Measurements from ENCODE around the gene SHH.

The SHH gene

DNA sequence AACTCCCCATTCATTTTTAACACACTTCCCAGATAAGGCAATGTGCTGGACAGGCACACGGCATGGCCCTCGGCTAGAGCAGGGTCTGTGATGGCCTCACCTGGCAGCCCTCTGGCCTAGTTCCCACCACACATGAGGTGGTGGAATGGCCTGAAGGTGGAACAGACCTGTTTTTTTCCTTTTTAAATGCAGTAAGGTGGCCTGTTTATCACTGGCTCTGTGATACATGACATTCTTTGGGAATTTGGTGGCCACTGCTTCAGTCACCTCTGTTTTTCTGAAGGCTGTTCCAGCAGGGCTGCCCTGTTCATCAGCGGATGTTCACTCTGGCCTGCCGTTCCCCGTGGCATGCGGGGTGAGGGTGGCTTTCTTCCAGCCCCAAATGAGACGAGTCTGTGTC is 36.6 kb downstream of the SHH start:
- ATAC-seq: no peak

DNA sequence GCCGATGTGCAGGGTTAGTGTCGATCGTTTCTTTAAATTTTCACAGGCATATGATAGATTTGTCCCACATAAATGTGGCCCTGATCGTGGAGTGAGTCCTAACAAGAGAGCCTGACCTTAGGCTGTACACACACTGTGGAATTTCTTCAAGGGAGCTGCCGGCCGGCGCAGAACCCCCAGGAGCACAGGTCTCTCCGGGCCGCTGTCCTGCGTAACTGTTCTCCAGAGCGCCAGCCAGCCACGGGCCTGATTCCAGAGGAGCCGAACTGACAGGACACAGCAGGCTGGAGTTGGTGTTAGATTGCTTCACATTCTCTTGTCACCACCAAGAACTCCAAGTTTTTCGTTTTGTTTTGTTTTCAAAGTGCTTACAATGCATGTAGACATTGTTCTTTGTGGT is 37.3 kb downstream of the SHH start:
- ATAC-seq: no peak
- TF ChIP-seq, protein P1, sequence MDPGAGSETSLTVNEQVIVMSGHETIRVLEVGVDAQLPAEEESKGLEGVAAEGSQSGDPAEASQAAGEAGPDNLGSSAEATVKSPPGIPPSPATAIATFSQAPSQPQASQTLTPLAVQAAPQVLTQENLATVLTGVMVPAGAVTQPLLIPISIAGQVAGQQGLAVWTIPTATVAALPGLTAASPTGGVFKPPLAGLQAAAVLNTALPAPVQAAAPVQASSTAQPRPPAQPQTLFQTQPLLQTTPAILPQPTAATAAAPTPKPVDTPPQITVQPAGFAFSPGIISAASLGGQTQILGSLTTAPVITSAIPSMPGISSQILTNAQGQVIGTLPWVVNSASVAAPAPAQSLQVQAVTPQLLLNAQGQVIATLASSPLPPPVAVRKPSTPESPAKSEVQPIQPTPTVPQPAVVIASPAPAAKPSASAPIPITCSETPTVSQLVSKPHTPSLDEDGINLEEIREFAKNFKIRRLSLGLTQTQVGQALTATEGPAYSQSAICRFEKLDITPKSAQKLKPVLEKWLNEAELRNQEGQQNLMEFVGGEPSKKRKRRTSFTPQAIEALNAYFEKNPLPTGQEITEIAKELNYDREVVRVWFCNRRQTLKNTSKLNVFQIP (CRISPR knock-in tag; IDR thresholded peaks at IDR 0.05; ENCODE audit: borderline replicate concordance, low read depth): no peak
- TF ChIP-seq, protein P2, sequence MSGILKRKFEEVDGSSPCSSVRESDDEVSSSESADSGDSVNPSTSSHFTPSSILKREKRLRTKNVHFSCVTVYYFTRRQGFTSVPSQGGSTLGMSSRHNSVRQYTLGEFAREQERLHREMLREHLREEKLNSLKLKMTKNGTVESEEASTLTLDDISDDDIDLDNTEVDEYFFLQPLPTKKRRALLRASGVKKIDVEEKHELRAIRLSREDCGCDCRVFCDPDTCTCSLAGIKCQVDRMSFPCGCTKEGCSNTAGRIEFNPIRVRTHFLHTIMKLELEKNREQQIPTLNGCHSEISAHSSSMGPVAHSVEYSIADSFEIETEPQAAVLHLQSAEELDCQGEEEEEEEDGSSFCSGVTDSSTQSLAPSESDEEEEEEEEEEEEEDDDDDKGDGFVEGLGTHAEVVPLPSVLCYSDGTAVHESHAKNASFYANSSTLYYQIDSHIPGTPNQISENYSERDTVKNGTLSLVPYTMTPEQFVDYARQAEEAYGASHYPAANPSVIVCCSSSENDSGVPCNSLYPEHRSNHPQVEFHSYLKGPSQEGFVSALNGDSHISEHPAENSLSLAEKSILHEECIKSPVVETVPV (CRISPR knock-in tag; IDR thresholded peaks at IDR 0.05): no peak
- TF ChIP-seq BACH2 (CRISPR knock-in tag; IDR thresholded peaks at IDR 0.05; ENCODE audit: borderline replicate concordance) (no peak), ZFP3 (CRISPR knock-in tag; IDR thresholded peaks at IDR 0.05) (no peak), ZNF565 (CRISPR knock-in tag; conservative IDR thresholded peaks at IDR 0.05; ENCODE audit: low read depth) (no peak), OSR1 (CRISPR knock-in tag; IDR thresholded peaks at IDR 0.05) (no peak), ZC3H10 (CRISPR knock-in tag; IDR thresholded peaks at IDR 0.05) (no peak), RARB (CRISPR knock-in tag; IDR thresholded peaks at IDR 0.05) (no peak), ARNTL (CRISPR knock-in tag; IDR thresholded peaks at IDR 0.05; ENCODE audit: borderline replicate concordance, low read depth) (no peak), ZFP30 (CRISPR knock-in tag; IDR thresholded peaks at IDR 0.05) (no peak), CSDC2 (CRISPR knock-in tag; IDR thresholded peaks at IDR 0.05) (no peak), SNAI2 (CRISPR knock-in tag; IDR thresholded peaks at IDR 0.05) (no peak), ZNF70 (CRISPR knock-in tag; IDR thresholded peaks at IDR 0.05) (no peak), TOX (CRISPR knock-in tag; IDR thresholded peaks at IDR 0.05; ENCODE audit: borderline replicate concordance) (no peak)
- TF ChIP-seq, protein P3, sequence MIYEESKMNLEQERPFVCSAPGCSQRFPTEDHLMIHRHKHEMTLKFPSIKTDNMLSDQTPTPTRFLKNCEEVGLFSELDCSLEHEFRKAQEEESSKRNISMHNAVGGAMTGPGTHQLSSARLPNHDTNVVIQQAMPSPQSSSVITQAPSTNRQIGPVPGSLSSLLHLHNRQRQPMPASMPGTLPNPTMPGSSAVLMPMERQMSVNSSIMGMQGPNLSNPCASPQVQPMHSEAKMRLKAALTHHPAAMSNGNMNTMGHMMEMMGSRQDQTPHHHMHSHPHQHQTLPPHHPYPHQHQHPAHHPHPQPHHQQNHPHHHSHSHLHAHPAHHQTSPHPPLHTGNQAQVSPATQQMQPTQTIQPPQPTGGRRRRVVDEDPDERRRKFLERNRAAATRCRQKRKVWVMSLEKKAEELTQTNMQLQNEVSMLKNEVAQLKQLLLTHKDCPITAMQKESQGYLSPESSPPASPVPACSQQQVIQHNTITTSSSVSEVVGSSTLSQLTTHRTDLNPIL (CRISPR knock-in tag; IDR thresholded peaks at IDR 0.05; ENCODE audit: low read depth): no peak
- TF ChIP-seq, protein P4, sequence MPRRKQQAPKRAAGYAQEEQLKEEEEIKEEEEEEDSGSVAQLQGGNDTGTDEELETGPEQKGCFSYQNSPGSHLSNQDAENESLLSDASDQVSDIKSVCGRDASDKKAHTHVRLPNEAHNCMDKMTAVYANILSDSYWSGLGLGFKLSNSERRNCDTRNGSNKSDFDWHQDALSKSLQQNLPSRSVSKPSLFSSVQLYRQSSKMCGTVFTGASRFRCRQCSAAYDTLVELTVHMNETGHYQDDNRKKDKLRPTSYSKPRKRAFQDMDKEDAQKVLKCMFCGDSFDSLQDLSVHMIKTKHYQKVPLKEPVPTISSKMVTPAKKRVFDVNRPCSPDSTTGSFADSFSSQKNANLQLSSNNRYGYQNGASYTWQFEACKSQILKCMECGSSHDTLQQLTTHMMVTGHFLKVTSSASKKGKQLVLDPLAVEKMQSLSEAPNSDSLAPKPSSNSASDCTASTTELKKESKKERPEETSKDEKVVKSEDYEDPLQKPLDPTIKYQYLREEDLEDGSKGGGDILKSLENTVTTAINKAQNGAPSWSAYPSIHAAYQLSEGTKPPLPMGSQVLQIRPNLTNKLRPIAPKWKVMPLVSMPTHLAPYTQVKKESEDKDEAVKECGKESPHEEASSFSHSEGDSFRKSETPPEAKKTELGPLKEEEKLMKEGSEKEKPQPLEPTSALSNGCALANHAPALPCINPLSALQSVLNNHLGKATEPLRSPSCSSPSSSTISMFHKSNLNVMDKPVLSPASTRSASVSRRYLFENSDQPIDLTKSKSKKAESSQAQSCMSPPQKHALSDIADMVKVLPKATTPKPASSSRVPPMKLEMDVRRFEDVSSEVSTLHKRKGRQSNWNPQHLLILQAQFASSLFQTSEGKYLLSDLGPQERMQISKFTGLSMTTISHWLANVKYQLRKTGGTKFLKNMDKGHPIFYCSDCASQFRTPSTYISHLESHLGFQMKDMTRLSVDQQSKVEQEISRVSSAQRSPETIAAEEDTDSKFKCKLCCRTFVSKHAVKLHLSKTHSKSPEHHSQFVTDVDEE (CRISPR knock-in tag; IDR thresholded peaks at IDR 0.05): no peak

More for the DNA sequence above, 36.6 kb downstream of the SHH start:
- TF ChIP-seq ZNF8 (CRISPR knock-in tag; IDR thresholded peaks at IDR 0.05): no peak
- TF ChIP-seq ZFP3 (CRISPR knock-in tag; IDR thresholded peaks at IDR 0.05): no peak

DNA sequence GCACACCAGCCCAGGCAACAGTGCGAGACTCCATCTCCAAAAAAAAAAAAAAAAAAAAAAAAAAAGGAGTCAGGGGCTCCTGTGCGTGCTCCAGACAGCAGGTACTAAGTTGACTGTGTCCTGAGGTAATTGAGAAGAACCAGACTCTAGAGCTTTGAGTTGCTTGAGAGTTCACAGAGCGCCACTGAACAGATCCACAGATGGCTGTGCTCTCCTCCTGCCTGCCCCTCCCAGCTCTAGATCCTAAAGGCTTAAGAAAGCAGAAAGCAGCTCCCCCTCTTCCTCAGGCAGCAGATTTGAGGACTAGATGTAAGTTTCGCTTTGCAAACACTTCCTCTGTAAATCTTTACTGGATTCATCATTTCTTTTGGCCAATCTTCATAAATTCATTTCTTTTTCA is 38.7 kb downstream of the SHH start:
- ATAC-seq: no peak; the same call in 2 of the 3 replicates

More for the DNA sequence above, 38.7 kb downstream of the SHH start:
- TF ChIP-seq SNAI2 (CRISPR knock-in tag; IDR thresholded peaks at IDR 0.05) (no peak), ARNTL (CRISPR knock-in tag; IDR thresholded peaks at IDR 0.05; ENCODE audit: borderline replicate concordance, low read depth) (no peak), ESRRG (CRISPR knock-in tag; IDR thresholded peaks at IDR 0.05) (no peak), RARB (CRISPR knock-in tag; IDR thresholded peaks at IDR 0.05) (no peak), OSR1 (CRISPR knock-in tag; IDR thresholded peaks at IDR 0.05) (no peak), PPARA (CRISPR knock-in tag; IDR thresholded peaks at IDR 0.05; ENCODE audit: borderline replicate concordance) (no peak), ZC3H10 (CRISPR knock-in tag; IDR thresholded peaks at IDR 0.05) (no peak), ZNF70 (CRISPR knock-in tag; IDR thresholded peaks at IDR 0.05) (no peak), ZNF565 (CRISPR knock-in tag; conservative IDR thresholded peaks at IDR 0.05; ENCODE audit: low read depth) (no peak), BACH2 (CRISPR knock-in tag; IDR thresholded peaks at IDR 0.05; ENCODE audit: borderline replicate concordance) (no peak), CSDC2 (CRISPR knock-in tag; IDR thresholded peaks at IDR 0.05) (no peak)
- TF ChIP-seq, protein P1 (CRISPR knock-in tag; IDR thresholded peaks at IDR 0.05; ENCODE audit: borderline replicate concordance, low read depth): no peak
- TF ChIP-seq, protein P2 (CRISPR knock-in tag; IDR thresholded peaks at IDR 0.05): no peak

Data from SK-N-SH treated with all-trans-retinoic acid at 6 μM for 48 hours (cell line).